Stimulated activated CD4-positive, alpha-beta T cell treated with anti-CD3 and anti-CD28 coated beads, Interleukin-4, amount 100 ng/mL, for 1 hour (primary cell): Measurements from ENCODE around the gene RBM41.
"Not testable (repeated sequence)": the region's sequence is repeated elsewhere in the genome, so short reads cannot be mapped to it uniquely, and the experiment has no call there.

Source experiments
- DNase-seq: peaks from one replicate; pipeline ENCODE4 v3.0.0-alpha.2; 2020

Gene RBM41

DNA sequence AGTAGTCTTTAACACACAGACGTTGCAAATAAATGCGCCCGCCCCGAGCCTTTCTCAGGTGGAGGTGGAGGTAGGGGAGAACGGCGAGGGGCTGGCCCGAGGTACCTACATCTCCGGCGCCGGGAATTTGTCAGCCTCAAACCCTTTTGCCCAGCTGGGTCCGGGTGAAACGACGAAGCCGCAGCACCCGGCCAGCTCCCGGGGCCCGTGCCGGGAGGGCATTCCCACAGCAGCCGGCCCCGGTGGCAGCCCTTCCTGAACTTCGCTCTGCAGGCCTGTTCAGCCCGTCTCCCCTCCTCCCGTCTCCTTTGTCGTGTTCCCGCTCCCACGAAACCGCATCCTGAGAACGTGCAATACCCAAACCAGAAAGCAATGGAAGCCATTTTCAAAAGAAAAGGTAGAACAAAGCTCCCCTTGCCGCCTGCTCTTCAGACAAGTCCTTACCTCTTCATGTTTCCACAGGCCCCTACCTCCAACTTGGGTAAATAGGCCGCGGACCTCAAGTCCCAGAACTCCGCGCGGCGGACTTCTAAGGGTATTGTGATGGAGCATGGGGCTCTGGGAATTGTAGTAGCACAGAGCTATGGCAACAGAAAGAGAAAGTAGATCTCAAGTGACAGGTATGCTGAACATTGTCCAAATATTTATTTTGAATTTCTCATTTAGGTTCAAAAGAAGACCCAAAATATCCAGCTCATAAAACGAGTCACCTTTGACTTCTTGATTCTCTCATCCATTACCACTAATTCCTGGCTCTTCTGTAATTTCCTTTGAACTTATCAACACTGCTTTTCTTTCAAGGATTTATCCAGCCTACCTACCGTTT is at the start of gene RBM41:
RBM41 (minus strand) TSS at position 501 of the 826 bp plus-strand sequence; CDS start at position 452, 49 bp downstream.
- peak; percentile 67 for DNase-seq

DNA sequence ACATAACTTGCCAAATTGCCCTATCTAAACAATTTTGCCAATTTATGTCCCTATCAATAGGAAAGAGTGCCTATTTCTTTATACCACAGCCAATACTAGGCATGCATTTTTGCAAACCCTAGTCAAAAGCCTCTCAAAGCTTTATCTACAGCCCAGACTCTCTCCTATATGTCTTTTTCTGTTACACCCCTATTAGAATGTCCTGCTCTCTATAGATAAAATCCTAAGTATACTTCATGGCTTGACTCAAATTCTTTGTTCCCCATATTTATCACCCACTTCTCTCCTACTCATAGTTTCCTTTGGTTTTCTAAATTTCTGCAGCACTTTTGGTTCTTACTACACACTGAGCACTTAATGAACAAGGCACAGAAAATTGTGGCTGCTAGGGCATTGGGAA is 49.6 kb upstream of the RBM41 start:
- DNase-seq, result no peak

DNA sequence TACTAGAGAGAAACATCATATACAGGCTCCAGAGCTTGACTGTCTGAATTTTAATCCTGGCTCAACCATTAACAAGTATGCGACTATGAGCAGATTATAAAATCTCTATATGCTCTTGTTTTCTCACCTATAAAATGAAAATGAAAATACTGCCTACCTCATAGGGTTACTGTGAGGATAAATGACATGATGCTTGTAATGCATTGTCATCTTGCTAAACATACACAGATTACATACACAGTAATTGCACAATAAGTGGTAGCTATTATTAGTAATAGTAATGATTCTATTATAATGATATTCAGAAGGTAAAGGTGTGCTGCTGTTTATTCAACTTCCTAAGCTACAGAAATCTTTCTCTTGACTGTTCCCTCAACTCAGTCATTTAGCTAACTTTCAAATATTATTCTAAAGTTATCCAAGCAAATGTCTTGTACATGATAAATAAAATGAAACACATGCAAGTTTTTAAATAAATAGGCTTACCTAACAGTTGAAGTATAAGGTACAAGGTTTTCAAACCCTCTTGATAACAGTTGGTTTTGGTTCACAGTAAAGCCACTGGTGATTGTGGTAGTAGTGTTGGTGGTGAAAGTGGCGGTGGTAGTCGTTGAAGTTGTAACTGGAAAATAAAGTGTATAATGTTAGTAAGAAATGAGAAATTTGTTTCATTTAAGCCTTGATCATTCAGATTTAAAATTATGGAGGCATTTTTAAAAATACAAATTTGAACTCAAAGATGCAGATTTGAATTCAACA is 48.7 kb upstream of the RBM41 start:
- no peak for DNase-seq

DNA sequence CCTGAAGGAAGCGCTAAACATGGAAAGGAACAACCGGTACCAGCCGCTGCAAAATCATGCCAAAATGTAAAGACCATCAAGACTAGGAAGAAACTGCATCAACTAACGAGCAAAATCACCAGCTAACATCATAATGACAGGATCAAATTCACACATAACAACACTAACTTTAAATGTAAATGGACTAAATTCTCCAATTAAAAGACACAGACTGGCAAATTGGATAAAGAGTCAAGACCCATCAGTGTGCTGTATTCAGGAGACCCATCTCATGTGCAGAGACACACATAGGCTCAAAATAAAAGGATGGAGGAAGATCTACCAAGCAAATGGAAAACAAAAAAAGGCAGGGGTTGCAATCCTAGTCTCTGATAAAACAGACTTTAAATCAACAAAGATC is 39.0 kb upstream of the RBM41 start:
- DNase-seq, result not testable (repeated sequence)

DNA sequence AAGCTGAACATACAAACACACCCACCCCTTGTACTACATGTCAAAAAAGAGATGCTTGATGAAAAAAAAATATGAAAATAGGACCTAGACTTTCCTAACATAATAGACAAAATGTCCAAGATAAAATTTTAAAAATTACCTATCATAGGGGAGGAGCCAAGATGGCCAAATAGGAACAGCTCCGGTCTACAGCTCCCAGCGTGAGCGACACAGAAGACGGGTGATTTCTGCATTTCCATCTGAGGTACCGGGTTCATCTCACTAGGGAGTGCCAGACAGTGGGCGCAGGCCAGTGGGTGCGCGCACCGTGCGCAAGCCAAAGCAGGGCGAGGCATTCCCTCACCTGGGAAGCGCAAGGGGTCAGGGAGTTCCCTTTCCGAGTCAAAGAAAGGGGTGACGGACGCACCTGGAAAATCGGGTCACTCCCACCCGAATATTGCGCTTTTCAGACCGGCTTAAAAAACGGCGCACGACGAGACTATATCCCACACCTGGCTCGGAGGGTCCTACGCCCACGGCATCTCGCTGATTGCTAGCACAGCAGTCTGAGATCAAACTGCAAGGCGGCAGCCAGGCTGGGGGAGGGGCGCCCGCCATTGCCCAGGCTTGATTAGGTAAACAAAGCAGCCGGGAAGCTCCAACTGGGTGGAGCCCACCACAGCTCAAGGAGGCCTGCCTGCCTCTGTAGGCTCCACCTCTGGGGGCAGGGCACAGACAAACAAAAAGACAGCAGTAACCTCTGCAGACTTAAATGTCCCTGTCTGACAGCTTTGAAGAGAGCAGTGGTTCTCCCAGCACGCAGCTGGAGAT is 37.2 kb upstream of the RBM41 start:
- DNase-seq, result not testable (repeated sequence)

DNA sequence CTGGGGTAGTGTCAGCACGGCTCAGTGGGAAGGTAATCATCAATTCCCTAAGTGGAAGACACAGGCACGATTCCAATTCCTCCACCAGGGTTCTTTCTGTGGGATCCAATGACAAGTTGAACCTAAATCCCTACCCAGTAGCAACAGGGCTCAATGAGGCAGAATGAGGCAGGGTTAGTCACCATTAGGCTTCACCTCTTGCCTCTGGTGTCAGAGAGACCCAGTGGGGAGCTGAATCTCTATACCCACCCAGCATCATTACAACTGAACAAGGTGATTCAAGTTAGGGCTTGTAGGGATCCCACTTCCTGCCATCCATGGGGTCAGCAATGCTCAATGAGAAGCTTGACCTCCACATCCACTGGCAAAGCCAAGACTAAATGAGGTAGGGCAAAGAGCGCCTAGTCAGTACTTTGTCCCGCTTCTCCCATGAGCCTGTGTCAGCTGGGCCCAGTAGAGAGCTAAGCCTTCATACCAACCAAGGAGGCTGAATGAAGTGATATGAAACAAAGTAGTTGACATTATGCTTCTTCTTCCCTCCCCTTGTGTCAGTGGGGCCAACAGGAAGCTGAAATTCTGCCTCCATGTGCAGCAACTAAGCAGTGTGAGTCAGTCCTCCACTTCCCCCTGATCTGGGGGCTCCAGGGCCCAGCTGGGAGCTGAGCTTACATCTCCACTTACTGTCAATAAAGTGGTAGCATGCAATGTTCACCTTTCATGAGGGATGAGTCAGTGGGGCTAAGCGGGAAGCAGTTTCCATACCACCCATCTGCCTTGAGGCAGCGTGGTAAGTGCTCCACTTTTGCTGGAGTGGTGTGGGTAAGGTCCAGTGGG is 36.4 kb upstream of the RBM41 start:
- peak; percentile 6 for DNase-seq

DNA sequence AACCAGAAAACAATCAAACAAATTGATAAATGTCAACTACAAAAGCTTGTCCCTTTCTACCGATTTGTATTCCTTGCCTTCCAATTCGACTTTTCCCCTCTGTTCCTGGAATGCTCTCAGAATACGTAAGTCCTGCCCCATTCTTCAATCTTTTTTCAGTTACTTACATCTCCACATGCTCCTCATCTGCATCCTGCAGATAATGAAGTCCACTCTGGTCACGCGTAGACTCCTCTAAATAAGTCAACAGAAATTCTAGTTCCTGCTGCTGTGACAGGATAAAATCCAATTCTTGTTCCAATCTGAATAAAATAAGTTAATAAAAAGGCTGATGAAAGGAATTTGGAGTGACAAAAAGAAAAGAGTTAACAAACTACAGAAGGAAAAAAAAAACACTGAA is 34.4 kb upstream of the RBM41 start:
- no peak for DNase-seq

DNA sequence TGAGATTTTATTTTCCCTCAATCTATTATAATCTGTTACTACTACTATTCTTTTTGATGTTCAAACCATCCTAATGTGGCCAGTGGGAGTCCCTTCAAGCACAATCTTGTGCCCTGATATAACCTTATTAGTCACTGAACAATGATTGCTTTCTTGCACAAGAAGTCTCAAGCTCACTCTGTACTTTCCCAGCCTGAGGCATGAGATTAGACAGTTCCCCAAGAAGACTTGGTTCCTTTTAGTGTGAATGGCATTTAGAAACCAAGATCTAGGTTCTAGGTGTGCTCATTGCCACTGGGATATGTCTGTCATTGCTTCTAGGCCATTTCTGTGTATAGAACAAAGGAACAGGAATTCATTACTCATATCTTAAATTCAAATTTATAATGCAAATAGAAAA is 28.0 kb upstream of the RBM41 start:
- no peak for DNase-seq

DNA sequence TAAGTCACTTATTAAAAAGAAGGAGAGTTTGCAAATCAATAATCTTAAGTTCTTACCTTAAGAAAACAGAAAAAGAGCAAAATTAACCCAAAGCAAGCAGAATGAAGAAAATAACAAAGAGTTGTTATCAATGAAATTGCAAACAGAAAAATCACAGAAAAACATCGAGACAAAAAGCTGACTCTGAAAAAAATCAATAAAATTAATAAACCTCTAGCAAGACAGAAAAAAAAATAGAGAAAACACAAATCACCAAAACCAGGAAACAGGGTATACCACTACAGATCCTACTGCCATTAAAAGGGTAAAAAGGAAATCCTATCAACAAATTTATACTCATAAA is 17.3 kb upstream of the RBM41 start:
- no peak for DNase-seq

DNA sequence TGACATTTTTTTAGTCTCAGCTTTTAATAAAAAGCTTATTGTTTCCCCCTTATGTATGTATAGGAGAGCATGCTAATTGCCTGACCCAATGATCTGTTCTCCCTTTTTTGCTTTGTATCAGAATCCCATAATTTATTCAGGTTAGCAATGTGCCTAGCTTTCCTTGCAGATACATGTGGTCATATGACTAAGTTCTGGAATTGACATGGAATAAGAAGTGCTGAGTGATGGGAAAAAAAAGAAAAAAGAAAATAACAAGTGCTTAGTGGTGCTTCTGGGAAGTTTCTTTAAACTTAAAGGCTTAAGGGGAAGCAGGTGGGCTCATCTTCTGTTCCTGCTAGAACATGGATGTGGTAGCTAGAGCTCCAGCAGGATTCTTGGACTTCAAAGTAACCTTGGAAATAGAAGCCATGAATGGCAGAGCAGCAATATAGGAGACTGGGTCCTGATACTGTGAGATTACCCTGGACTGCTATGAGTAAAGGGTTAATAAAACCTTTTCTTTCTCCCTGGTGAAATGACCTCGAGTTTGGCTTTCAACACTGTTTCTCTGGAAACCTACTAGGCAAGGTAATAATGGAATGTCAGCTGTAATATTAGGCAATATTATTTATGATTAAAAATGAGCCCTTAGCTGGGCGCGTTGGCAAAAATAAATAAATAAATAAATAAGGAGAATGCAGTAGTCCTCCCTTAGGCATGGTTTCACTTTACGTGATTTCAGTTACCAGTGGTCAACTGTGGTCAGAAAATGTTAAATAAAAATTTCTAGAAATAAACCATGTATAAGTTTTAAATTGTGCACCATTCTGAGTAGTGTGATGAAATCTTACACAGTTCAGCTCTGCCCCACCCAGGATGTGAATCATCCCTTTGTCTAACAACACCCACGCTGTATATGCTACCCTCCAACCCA is 16.7 kb upstream of the RBM41 start:
- peak; percentile 12 for DNase-seq

DNA sequence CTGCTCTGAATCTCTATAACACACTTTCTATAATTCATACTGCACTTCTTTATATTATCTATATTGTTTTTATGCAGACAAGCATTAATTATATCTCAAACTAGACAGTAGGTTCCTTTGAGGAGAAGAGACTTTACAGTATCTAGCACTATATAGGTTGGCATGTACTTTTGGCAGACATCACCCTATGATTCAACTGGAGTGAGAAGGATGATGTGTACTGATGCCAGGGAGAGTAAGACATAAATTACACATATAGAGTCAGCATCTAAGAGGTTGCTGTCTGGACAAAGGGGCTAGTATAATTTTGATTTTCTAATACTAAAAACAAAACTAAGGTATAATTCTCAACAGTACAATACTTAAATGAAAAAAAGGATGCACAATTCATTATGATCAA is 5.1 kb upstream of the RBM41 start:
- no peak for DNase-seq

DNA sequence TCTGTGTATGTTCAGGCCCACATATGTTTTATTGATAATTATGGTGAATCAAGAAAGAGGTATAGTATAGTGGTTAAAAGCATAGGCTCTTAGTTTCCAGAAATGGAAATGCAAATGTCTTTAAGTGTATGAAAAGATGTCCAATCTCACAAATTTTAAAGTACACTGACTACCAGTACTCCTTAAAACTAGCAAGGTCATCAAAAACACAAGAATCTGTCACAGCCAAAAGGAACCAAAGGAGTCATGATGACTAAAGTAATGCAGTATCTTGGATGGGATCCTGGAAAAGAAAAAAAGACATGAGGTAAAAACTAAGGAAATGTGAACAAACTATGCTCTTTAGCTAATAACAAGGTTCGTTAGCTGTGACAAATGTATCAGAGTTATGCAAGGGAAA is 661 bp upstream of the RBM41 start:
- DNase-seq, result no peak

DNA sequence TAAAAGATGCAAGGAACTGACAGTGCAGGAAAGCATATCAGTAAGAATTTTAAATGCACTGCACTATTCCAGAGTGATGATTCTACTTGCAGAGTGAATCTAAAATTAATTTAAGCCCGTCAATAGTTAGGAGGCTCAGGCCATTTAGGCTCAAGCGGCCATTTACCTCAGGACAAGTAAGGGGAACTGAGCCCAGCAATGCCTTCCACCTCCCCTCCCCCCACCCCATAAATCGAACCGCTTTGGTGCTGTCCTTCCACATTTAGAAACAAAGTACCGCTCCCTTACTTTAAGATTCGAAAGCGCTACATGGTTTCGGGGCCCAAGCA is 665 bp downstream of the RBM41 start:
- DNase-seq, result no peak

DNA sequence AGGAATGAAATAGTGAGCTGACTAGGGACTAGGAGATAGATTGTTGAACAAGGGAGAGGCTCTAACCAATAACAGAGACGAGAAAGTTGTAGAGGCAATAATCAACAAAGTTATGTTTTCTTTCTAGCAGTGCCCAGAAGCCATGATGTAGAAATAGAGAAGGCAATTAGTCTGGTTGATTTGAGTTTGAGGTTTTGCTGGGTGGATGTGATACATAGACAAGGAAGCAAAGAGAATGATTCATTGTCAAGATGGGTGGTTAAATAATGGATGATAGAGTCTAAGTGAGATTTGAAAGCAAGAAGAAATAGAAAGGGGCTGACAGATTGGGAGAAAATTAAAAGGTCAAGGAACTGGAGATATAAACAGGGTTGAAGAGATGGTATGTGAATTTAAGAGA is 11.2 kb downstream of the RBM41 start:
- DNase-seq, result no peak

DNA sequence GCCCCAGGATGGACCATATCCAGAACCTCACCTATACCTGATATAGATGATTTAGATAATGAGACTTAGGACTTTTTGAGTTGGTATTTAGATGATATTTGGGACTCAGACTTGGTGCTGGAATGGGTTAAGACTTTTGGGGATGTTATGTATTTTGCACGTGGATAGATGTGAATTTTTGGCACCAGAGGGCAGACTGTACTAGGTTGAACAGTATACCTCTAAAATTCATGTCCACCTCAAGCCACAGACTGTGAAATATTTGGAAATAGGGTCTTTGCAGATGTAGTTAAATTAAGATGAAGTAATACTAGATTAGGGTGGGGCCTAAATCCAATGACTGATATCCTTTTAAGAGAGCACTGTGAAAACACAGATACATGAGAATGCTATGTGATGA is 15.6 kb downstream of the RBM41 start:
- DNase-seq, result no peak

DNA sequence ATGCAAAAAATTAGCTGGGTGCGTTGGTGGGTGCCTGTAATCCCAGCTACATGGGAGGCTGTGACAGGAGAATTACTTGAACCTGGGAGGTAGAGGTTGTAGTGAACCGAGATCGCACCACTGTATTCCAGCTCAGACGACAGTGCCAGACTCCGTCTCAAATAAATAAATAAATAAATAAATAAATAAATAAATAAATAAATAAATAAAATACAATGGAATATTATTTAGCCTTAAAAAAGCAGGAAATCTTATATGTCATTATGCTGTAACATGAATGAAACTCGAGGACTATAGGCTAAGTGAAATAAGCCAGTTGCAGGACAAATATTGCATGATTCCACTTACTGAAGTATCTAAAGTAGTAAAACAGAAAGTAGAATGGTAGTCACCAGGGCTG is 42.5 kb downstream of the RBM41 start:
- DNase-seq, result no peak

DNA sequence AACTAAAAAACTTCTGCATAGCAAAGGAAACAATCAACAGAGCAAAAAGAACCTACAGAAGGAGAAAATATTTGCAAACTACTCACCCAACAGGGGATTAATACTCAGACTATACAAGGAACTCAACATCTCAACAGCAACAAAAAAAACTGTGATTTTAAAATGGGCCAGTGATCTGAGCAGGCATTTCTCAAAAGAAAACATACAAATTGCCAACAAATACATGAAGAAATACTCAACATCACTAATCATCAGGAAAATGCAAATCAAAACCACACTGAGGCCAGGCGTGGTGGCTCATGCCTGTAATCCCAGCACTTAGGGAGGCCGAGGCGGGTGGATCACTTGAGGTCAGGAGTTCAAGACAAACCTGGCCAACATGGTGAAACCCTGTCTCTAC is 60.9 kb downstream of the RBM41 start:
- not testable (repeated sequence) for DNase-seq

DNA sequence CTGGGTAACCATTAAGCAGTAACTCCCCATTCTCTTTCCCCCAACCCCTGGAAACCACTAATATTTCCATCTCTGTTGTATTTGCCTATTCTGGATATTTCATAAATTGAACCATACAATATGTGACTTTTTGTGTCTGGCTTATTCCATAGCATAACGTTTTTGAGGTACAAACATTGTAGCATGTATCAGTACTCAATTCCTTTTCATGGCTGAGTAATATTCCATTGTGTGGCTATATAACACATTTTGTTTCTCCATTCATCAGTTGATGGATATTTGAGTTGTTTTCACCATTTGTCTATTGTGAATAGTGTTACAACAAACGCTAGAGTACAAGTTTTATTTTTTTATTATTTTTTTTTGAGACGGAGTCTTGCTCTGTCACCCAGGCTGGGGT is 63.6 kb downstream of the RBM41 start:
- DNase-seq, result no peak

DNA sequence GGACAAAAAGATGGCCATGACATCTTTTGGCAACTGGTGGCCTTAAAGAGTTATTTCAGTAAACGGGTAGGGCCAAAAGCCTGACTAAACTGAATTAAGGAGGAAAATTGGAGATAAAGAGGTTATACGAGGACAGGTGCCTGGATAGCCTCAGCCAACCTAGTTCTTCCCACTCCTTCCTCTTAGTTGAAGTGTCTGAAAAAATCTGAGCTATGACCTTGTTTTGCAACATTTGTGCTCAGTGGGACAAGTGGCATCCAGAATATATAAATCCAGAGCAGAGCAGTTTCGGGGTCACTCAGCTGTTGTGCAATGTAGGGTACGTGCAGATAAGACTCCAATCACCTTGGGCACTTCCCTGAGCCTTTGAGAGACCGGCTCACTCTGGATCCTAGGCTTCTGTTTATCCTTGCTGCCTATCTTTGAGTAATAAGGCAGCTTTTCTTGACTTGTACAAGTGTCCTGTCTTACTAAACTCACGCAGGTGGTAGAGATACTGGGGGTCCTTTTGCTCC is 68.4 kb downstream of the RBM41 start:
- no peak for DNase-seq

DNA sequence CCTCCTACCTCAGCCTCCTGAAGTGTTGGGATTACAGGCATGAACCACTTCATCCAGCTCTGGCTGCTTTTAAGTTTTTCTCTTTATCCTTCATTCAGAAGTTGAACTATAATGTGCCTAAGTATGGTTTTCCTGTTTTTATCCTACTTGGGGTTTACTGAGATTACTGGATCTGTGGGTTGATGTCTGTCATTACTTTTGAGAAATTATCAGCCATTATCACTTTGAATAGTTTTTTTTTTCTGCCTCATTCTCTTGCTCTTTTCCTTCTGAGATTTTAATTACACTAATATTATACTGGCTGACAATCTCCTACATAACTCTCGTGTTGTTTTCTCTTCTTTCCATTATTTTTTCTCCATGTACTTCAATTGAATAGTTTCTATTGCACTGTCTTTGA is 71.0 kb downstream of the RBM41 start:
- no peak for DNase-seq

DNA sequence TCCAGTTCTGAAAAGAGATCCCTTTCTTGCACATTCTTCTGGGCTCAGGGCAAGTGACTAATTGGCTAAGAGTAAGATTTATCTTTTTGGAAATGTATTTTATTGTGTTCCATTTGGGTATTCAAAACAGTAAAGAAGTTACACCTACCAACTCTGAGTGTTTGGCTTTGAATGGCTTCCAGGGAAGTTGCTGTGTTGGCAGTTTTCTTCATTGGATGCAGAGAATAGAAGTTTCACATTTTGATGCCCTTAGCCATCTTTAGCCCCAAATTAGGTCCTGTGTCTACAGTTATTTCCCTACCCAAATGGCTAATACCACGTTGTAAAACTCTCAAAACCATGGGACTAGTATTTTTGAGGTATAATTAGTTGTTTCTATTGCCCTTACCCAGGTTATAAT is 88.9 kb downstream of the RBM41 start:
- DNase-seq, result no peak

DNA sequence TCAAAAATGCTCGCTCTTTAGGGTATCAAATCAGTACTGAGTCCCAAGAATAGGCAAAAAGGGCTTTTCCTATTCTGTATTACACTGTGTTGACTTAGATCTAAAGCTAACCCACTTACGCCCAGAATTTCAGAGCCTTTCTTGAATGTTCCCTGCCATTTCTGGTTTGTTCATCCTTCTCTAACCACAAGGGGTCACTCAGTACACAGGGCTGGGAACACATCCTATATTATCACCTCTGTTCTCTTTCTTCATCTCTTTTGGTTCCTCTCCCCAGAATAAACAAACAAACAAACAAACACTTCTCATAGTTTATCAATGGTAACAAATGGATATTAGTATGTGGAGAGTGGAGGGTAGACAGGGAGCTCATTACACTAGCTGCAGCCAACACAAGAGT is 93.1 kb downstream of the RBM41 start:
- no peak for DNase-seq
